Liver (tissue), 9 donors: Measurements from ENCODE around the gene NMNAT1. TPM values are rescaled to one million over a fixed set of nuclear protein-coding genes. Genes with fewer than 3 reads are reported as not detected.

Experiments
- DNase-seq: peaks from one replicate; pipeline ENCODE4 v3.0.0-alpha.2; 2017; ENCODE audit warnings: low spot score
- H3K27ac ChIP-seq, 2 donors: one replicate each; pipeline ENCODE4 v1.7.0; 2013; ENCODE audit warnings: inconsistent platforms in 2 of 2, low read length in 2 of 2, control low read depth in 1 of 2, low read depth in 1 of 2, mild to moderate bottlenecking in 1 of 2
- H3K27me3 ChIP-seq, 4 donors: one replicate each; pipeline versions ENCODE4 v1.6.1 to v1.7.0; 2013; ENCODE audit warnings: low read length in 3 of 4, inconsistent platforms in 1 of 4, mild to moderate bottlenecking in 1 of 4, moderate library complexity in 1 of 4; ENCODE audit not compliant: control insufficient read depth in 4 of 4, insufficient read depth in 4 of 4
- H3K36me3 ChIP-seq, 4 donors: one replicate each; pipeline versions ENCODE4 v1.6.1 to v1.7.0; 2013; ENCODE audit warnings: low read length in 3 of 4, mild to moderate bottlenecking in 3 of 4, low read depth in 1 of 4, moderate library complexity in 1 of 4; ENCODE audit not compliant: control insufficient read depth in 4 of 4, insufficient read depth in 3 of 4
- H3K4me1 ChIP-seq, 4 donors: one replicate each; pipeline versions ENCODE4 v1.6.1 to v1.7.0; 2013; ENCODE audit warnings: low read length in 3 of 4, mild to moderate bottlenecking in 3 of 4, moderate library complexity in 1 of 4; ENCODE audit not compliant: control insufficient read depth in 4 of 4, insufficient read depth in 4 of 4
- H3K4me3 ChIP-seq, 3 donors: one replicate each; pipeline versions ENCODE4 v1.6.1 to v1.7.0; 2013; ENCODE audit warnings: low read length in 3 of 3, control low read depth in 1 of 3, low read depth in 1 of 3, mild to moderate bottlenecking in 1 of 3
- H3K9ac ChIP-seq, 2 donors: one replicate each; pipeline ENCODE4 v1.7.0; 2013; ENCODE audit warnings: low read length in 2 of 2, mild to moderate bottlenecking in 2 of 2, moderate library complexity in 2 of 2, control low read depth in 1 of 2, low read depth in 1 of 2
- H3K9me3 ChIP-seq, 4 donors: one replicate each; pipeline versions ENCODE4 v1.6.1 to v1.7.0; 2013; ENCODE audit warnings: low read length in 3 of 4; ENCODE audit not compliant: control insufficient read depth in 4 of 4
- GABPA ChIP-seq, 2 donors: IDR thresholded peaks in 1 of 2; conservative IDR thresholded peaks in 1 of 2; 2 replicates each; pipeline ENCODE4 v1.6.1; 2016; ENCODE audit warnings: antibody characterized with exemption in 2 of 2, mild to moderate bottlenecking in 1 of 2, moderate library complexity in 1 of 2
- JUND ChIP-seq, 2 donors: IDR thresholded peaks; 2 replicates each; pipeline ENCODE4 v1.6.1; 2016; ENCODE audit warnings: antibody characterized with exemption in 2 of 2
- MAX ChIP-seq: IDR thresholded peaks from 2 replicates; pipeline ENCODE4 v1.6.1; 2016; ENCODE audit warnings: antibody characterized with exemption
- NR2F2 ChIP-seq: IDR thresholded peaks from 2 replicates; pipeline ENCODE4 v1.6.1; 2016; ENCODE audit warnings: antibody characterized with exemption
- RAD21 ChIP-seq, 2 donors: IDR thresholded peaks; 2 replicates each; pipeline ENCODE4 v1.6.1; 2016; ENCODE audit warnings: antibody characterized with exemption in 2 of 2, mild to moderate bottlenecking in 2 of 2
- RXRA ChIP-seq, 2 donors: IDR thresholded peaks; 2 replicates each; pipeline ENCODE4 v1.6.1; 2017 to 2018; ENCODE audit warnings: antibody characterized with exemption in 2 of 2, mild to moderate bottlenecking in 1 of 2
- YY1 ChIP-seq: IDR thresholded peaks from 2 replicates; pipeline ENCODE4 v1.6.1; 2016; ENCODE audit warnings: antibody characterized with exemption, mild to moderate bottlenecking
- WGBS: extraction: QIAGEN DNeasy Blood & Tissue Kit; methylation state at CpG from one replicate; pipeline ENCODE4 v1.1.7; 2013; 5-methylcytosine and 5-hydroxymethylcytosine counted together
- polyA plus RNA-seq, 2 donors: library from polyadenylated mRNA; stranded (reverse) in 1 of 2; unstranded in 1 of 2; fragments of 200-250 nt in 1 of 2; fragments of >200 nt in 1 of 2; fragmentation: Nextera tagmentation in 1 of 2; extraction: Ambion mirVana in 1 of 2; gene quantifications; one replicate each; pipeline versions ENCODE4 v1.2.1 to v1.2.3, GENCODE V29; 2013 to 2015
- total RNA-seq, 2 donors: library from RNA; depleted of rRNA; stranded (reverse); fragments of >200 nt; gene quantifications; one replicate each; pipeline ENCODE4 v1.2.3, GENCODE V29; 2014
- TF ChIP-seq, protein P1 (sequence below): IDR thresholded peaks from 2 replicates; pipeline ENCODE4 v1.6.1; 2016; ENCODE audit warnings: antibody characterized with exemption
- TF ChIP-seq, protein P2 (sequence below): fragments of 150-350 bp; IDR thresholded peaks from 2 replicates; pipeline ENCODE4 v1.5.1; 2017; ENCODE audit warnings: improper control_type of control experiment, low read depth, low read length; ENCODE audit not compliant: missing input control
- donor health status: healthy.
- donor health status: healthy.
- donor health status: healthy.
- donor health status: healthy.
- donor health status: healthy.

Gene NMNAT1
- total and polyA plus RNA-seq, 4 donors, result 5.2 to 7.4 (median 5.6) TPM

GRCh38 chr1:9990944-9991343 is 47.7 kb downstream of the NMNAT1 start:
- no peak for DNase-seq
- Histone ChIP-seq H3K9ac (no peak overlapping the region), H3K4me1 (peaks cover 0 to 10% (median 6%) of the 10 kb centered on the region in 4 donors), H3K27ac (no peak overlapping the region), H3K4me3 (no peak overlapping the region), H3K27me3 (no peaks in the 10 kb centered on the region), H3K9me3 (no peaks in the 10 kb centered on the region), H3K36me3 (no peaks in the 10 kb centered on the region)
- TF ChIP-seq RAD21 (IDR thresholded peaks at IDR 0.05) (peak in 1 of 2 donors; percentile 6), NR2F2 (peak; percentile 50), GABPA (IDR thresholded peaks at IDR 0.05 in 1 of 2, conservative IDR thresholded peaks at IDR 0.05 in 1 of 2) (no peak), RXRA (IDR thresholded peaks at IDR 0.05) (peak; percentile 9 to 13)
- WGBS, result 38% methylated on average over 2 of the region's 2 CpGs

DNA sequence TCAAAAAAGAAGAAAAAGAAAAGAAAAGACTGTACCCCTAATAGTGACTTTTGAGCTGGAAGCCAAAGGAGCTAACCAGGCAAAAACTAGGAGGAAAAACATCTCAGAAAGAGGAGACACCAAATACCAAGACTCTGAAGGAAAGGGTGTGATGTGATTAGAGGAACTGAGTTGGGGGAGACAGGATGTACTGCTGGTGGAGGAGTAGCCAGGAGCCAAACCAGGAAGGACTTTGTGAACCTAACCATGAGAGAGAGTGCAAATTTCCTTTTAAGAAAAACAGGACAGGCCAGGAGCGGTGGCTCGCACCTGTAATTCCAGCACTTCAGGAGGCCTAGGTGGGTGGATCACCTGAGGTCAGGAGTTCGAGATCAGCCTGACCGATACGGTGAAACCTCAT is 49.6 kb downstream of the NMNAT1 start:
- Histone ChIP-seq H3K9me3 (no peaks in the 10 kb centered on the region), H3K36me3 (no peaks in the 10 kb centered on the region), H3K4me3 (no peak overlapping the region), H3K4me1 (peaks cover 6 to 19% (median 12%) of the 10 kb centered on the region in 4 donors), H3K27ac (no peak overlapping the region), H3K9ac (no peak overlapping the region), H3K27me3 (no peaks in the 10 kb centered on the region)
- WGBS, result 77% methylated on average over 5 of the region's 5 CpGs
- no peak for TF ChIP-seq NR2F2
- DNase-seq, result no peak

- no peak overlapping the region for H3K4me3 ChIP-seq
- TF ChIP-seq MAX, result no peak
- no peak for TF ChIP-seq RXRA (IDR thresholded peaks at IDR 0.05)
- TF ChIP-seq, protein P1, sequence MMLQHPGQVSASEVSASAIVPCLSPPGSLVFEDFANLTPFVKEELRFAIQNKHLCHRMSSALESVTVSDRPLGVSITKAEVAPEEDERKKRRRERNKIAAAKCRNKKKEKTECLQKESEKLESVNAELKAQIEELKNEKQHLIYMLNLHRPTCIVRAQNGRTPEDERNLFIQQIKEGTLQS, result no peak
- TF ChIP-seq NR2F2, result no peak
- TF ChIP-seq, protein P2, sequence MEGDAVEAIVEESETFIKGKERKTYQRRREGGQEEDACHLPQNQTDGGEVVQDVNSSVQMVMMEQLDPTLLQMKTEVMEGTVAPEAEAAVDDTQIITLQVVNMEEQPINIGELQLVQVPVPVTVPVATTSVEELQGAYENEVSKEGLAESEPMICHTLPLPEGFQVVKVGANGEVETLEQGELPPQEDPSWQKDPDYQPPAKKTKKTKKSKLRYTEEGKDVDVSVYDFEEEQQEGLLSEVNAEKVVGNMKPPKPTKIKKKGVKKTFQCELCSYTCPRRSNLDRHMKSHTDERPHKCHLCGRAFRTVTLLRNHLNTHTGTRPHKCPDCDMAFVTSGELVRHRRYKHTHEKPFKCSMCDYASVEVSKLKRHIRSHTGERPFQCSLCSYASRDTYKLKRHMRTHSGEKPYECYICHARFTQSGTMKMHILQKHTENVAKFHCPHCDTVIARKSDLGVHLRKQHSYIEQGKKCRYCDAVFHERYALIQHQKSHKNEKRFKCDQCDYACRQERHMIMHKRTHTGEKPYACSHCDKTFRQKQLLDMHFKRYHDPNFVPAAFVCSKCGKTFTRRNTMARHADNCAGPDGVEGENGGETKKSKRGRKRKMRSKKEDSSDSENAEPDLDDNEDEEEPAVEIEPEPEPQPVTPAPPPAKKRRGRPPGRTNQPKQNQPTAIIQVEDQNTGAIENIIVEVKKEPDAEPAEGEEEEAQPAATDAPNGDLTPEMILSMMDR, result no peak
- TF ChIP-seq JUND (IDR thresholded peaks at IDR 0.05), result no peak
- no peak for TF ChIP-seq YY1
- no peak for TF ChIP-seq GABPA (IDR thresholded peaks at IDR 0.05 in 1 of 2, conservative IDR thresholded peaks at IDR 0.05 in 1 of 2)
- DNase-seq, result no peak
- H3K36me3 ChIP-seq, result no peaks in the 10 kb centered on the region
- H3K27me3 ChIP-seq, result no peaks in the 10 kb centered on the region
- H3K4me1 ChIP-seq, result peaks cover 6 to 21% (median 13%) of the 10 kb centered on the region in 4 donors
- WGBS, result 85% methylated on average over 7 of the region's 7 CpGs
- no peak overlapping the region for H3K9ac ChIP-seq
- no peaks in the 10 kb centered on the region for H3K9me3 ChIP-seq
- no peak overlapping the region for H3K27ac ChIP-seq
These were observed 50.3 kb downstream of the NMNAT1 start for GRCh38 chr1:9993561-9994075.
